Germinal center (tissue), 1 donor: Measurements from ENCODE around the gene GZMA.
"Not testable (repeated sequence)": the region's sequence is repeated elsewhere in the genome, so short reads cannot be mapped to it uniquely, and the experiment has no call there.

Experiments
- DNase-seq: peaks from one replicate; pipeline ENCODE4 v3.0.0; 2012; ENCODE audit warnings: mixed read lengths, low spot score

The GZMA gene

GRCh38 chr5:55102348-55102747, at the start of gene GZMA:
TSS of gene GZMA (plus strand) at chr5:55102646. CDS start at chr5:55102683, 37 bp downstream.
- no peak for DNase-seq

- DNase-seq: no peak
These were observed 47.3 kb upstream of the GZMA start for GRCh38 chr5:55055183-55055582.

GRCh38 chr5:55062039-55062779, 40.2 kb upstream of the GZMA start:
- DNase-seq: no peak

- no peak for DNase-seq
These were observed 39.1 kb upstream of the GZMA start for GRCh38 chr5:55063220-55063863.

- DNase-seq: no peak
These were observed 38.5 kb upstream of the GZMA start for GRCh38 chr5:55063899-55064298.

GRCh38 chr5:55064523-55064922, 37.9 kb upstream of the GZMA start:
- DNase-seq: no peak

- no peak for DNase-seq
These were observed 36.2 kb upstream of the GZMA start for GRCh38 chr5:55066277-55066676.

- no peak for DNase-seq
These were observed 31.5 kb upstream of the GZMA start for GRCh38 chr5:55070968-55071367.

- DNase-seq: no peak
These were observed 31.0 kb upstream of the GZMA start for GRCh38 chr5:55071413-55071812.

GRCh38 chr5:55072666-55073065, 29.8 kb upstream of the GZMA start:
- no peak for DNase-seq

- no peak for DNase-seq
These were observed 29.2 kb upstream of the GZMA start for GRCh38 chr5:55073211-55073610.

GRCh38 chr5:55081541-55081940, 20.9 kb upstream of the GZMA start:
- no peak for DNase-seq

GRCh38 chr5:55089301-55089700, 13.1 kb upstream of the GZMA start:
- DNase-seq: not testable (repeated sequence)

- not testable (repeated sequence) for DNase-seq
These were observed 11.4 kb upstream of the GZMA start for GRCh38 chr5:55091011-55091410.

- no peak for DNase-seq
These were observed 6.3 kb upstream of the GZMA start for GRCh38 chr5:55096182-55096581.

- DNase-seq: no peak
These were observed 5.6 kb upstream of the GZMA start for GRCh38 chr5:55096861-55097260.

- DNase-seq: not testable (repeated sequence)
These were observed 1.3 kb upstream of the GZMA start for GRCh38 chr5:55101148-55101547.

GRCh38 chr5:55101556-55102276, 730 bp upstream of the GZMA start:
- no peak for DNase-seq

- no peak for DNase-seq
These were observed 1.8 kb downstream of the GZMA start for GRCh38 chr5:55104036-55104772.

GRCh38 chr5:55104946-55105701, 2.7 kb downstream of the GZMA start:
- no peak for DNase-seq

- DNase-seq: not testable (repeated sequence)
These were observed 3.5 kb downstream of the GZMA start for GRCh38 chr5:55105976-55106375.

GRCh38 chr5:55108661-55109060, 6.2 kb downstream of the GZMA start:
- no peak for DNase-seq
